HS-5 (cell line): ENCODE measurements around the gene BCL11B.

Experiments used
- DNase-seq: peaks from one replicate; pipeline ENCODE4 v3.0.0-alpha.2; 2012; ENCODE audit warnings: low read depth

The BCL11B gene

GRCh38 chr14:99254328-99255009 is 17.5 kb downstream of the BCL11B start:
- DNase-seq: no peak

DNA sequence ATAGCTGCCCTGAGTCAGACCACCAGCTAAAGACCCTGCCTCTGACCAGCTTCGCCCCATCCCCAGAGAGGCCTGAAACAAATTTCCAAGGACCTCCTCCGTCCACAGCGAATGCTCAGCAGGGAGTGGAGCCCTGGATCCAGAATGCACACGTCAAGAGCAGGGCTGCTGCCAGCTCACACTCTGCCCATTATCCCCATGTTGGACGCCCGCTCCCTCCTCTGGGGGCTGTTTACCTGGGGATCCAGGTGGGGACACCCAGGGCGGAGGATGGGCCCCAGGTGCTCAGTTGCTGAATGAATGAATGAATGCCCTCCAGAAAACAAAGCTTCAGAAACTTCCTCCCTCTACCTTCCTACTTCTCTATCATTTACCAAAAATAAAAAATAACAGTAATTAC is 18.1 kb downstream of the BCL11B start:
- no peak for DNase-seq

DNA sequence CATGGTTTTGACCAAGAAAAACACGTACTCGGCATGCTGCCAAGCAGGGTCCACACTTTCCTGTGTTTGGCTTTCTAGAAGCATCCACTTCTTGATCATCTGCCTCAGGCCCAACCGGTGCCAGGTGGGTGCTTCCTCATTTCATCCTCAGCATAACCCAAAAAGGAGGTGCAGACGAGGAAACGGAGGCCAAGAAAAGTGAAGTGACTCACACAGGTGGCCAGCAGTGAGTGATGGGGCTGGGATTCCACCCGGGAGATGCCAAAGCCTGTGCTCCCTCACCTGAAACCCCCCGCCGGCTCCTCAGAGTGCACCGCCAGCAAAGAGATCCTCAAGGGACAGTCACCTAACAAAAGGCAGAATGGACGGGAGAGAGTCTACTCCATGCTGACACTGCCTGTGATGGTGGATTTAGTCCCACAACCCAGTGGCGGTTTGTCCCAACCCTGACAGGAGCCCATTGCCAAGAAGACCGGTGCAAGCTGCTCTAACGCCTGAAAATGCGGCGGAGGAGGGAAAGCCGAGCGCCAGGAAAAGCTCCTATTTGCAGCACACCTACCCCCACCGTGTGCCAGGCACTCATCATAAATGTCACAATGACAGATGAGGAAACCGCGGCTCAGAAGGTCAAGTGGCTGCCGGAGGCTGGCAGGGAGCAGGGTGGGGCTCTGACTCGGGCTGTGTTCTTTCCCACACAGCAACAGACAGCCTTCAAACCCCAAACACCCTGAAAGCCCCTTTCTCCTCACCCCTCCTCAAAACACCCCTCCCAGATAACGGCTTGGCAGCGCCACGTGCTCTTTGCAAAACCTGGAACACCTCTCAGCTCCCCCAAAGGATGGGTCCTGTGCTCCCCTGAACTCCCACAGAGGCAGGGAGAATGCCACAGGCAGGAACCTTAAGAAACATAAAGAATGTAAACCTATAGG is 18.8 kb downstream of the BCL11B start:
- DNase-seq: no peak

- DNase-seq: no peak
Observed at GRCh38 chr14:99252443-99252939, 19.5 kb downstream of the BCL11B start.

DNA sequence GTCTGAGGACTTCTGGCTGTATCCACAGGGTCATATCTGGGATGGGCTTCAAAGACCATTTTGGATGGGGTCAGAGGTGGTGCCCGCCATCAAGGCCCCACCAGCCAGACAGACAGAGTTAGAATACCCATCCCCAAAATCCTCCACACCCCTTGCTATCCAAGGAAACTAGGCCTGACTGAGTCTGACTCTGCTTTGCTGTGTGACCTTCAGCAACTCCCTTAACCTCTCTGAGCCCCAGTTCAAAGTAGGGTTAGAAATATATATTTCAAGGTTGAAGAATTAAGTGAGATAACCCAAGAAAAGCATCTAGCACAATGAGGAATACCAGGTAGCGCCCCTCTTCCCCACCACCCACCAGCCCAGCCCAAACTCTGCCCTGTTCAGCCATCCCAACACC is 20.3 kb downstream of the BCL11B start:
- no peak for DNase-seq

GRCh38 chr14:99250636-99251208 is 21.3 kb downstream of the BCL11B start:
- DNase-seq: no peak

DNA sequence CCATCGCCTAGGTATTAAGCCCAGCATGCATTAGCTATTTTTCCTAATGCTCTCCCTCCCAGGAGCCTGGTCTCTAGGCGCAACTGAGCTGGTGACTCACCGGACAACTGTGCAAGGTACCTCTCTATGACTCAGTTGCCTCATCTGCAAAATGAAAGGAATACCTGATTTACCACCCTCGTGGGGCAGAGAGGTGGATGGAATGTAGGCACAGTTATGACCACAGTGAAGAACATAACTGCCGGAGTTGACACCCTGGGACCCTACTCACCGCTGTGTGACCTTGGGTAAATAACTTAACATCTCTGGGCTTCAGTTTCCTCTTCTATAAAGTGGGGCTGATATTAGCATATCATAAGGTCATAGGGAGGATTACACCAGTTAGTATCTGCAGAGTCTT is 22.6 kb downstream of the BCL11B start:
- DNase-seq: no peak

DNA sequence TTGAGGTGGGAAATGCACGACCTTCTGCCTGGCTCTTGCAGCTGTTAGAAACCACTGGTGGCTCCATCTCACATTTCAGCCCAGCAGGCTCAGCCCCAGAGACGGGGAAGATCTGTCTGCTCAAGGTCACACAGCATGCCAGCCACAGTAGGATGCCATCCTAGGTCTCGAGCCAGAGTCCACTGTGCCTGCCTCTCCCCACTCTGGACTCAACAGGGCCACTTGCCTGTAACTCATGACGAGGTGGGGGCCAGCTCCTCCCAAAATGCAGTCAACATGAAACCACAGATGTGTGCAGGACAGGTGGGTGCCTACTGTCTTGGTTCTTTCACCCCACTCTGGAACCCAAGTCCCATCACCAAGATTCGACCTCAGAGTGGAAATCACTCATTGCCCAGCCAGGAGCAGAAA is 23.2 kb downstream of the BCL11B start:
- no peak for DNase-seq

DNA sequence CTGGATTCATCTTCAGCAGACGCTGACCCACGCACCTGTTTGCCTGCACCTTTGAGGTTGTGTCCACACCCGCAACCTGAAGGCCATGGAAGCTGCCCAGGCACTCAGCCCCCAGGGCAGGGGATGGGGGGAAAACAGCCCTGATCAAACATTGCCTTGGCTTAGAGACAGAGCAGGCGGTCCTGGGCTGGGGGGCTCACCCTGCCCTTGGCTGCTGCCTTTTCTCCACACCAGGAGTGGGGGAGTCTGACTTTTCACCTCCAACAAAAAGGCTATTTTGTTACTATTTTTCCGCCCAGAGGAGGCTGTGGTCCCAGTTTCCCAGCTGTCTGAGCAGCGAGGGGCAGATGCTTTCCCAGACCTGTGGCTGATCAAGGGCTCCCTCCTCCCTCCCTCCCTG is 24.2 kb downstream of the BCL11B start:
- DNase-seq: no peak

DNA sequence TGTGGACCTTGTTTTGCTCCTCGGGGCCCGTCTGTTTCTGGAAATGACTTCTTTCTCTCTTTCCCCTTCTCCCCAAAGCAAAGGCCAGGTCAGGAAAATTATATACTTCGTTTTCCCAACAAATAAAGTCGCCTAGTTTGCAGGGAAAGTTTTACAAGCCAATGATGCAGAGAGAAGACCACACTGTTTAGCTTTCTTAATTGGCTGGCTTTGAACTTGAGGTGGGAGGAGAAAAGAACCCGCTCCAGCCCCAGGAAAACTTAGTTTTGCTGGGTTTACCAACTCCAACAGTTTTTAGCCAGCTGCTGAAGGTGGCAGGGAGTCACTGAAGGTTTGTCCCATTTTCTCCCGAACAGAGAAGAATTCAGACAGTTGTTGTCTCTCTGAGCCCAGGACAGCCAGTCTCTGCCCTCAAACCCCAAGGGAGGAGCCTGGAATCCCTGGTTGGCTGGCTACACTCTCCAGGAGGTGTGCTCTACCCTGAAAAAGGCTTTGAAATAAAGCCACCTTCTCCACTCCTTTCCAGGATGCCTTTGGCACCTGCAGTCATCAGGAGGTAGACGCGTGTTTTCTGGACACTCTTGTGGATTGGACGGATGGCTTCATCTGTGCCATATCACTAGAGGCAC is 24.8 kb downstream of the BCL11B start:
- no peak for DNase-seq

GRCh38 chr14:99246536-99247097 is 25.4 kb downstream of the BCL11B start:
- DNase-seq: no peak

DNA sequence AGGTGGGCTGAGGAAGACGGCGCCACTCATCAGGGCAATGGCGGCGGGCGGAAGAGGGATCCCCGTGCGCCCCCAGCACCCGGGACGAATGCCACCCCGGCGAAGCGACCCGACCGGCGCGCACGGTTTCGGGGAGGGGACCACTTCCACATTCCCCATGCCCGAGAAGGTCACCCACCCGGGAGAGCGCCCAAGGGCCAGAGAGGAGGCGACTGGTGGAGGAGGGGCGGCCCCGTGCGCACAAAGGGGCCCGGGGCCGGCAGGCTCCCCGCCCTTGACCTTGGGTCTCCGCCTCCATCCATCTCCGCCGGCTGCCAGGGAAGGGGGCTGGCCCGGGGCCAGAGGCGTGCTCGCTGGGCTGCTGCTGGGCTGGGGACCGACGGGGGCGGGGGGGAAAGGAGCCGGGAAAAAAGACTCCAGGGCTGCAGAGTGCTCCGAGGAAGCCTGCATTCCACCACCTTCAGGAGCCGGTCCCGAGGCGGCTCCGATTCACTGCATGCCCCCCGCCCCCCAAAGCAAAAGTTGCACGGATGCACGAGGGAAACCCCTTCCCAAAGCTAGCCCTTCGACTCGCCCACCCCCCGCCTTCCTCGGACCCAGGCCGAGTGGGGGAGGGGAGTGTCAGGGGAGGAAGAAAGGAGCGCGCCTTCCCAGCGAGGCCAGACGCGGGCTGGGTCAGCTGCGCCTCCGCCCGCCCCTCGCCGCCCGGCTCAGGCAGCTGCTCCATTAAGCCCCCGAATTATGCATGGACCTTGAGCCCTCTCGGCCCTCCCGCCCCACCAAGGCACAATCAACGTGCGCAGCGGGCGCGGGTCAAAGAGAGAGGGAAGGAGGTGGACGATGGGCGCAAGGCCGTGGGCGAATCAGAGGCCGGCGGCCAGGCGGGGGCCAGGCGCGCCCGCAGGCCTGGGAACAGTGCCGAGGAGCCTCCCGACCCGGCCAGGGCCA is 26.2 kb downstream of the BCL11B start:
- DNase-seq: no peak

GRCh38 chr14:99244941-99245563 is 26.9 kb downstream of the BCL11B start:
- DNase-seq: no peak

DNA sequence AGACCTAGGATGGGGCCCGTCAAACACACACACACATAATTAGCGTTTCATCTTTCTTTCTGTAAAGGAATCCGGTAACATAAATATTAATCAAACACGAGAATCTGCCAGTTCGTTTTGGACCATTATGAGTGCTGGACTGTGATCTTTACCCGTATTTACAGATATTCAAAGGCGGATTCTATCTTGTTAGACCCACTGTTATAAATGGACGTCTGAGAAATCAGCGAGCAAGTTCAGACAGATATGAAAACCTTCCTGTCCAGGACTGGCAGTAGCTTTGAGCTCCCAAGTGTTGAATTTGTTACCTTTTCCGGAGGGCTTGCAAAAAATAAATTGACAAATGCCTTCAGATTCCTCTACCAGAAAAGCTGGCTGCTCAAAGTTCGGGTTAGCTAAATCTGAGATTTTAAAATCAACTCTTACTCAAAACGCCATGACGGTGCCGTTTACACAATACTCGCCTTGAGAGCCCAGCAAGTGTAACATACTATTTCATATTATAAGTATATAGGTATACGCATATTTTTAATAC is 27.6 kb downstream of the BCL11B start:
- no peak for DNase-seq

DNA sequence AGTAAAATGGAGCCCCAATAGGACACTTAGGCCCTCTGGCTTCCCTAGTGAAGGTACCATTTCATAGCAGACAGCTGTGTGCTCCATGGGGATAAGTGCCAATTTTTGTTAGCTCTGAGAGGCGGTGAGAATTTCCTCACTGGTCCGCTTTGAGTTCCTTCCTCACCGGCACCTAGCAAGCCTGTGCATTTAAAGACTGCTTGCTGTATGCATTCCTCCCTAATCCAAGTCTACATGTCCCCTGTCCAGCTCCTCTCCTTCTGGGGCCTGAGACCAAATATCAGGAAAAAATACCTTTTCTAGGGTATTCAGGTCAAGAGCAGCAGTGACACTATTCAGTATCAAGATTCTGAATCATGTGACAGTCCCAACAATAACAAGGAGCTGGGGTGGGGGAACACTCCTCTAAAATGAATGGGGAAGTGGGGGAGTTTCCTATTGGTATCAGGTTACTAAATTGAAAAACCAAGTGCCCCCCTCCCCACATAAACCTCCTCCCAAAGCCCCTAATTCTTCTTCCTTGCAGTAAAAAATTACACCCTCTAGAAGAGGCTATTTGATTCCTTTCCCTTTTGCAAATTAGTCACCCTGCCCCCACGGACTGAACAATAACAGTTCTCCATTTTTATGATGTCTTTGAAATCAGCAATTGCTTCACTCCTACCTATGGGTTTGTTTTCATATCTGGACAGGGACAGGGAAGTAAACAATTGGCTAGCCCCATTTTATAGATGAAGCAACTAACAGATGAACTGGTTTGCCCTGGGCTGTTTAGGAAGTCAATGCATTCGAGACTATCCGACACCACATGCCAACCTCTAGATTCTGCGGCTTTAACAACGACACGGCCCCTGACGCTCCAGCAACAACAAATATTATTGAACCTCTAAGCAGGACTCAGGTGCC is 28.9 kb downstream of the BCL11B start:
- no peak for DNase-seq

DNA sequence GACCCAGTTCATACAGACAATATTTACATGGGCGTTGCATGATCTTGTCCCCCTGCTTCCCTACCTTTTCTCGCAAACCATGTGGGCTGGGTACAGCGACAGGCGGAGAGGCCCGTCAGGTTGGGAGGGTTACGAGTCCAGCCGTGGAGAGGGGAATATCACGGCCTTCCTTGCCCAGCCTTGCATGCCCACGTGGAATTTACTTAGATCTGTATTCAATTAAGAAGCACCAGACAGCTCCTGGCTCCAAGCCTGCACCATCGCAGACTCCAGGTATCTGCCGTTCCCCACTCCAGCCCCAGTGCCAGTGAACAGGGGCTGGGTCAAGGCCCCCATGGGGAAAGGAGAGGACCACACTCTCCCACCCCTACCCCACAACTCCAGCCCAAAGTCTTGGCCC is 29.8 kb downstream of the BCL11B start:
- DNase-seq: no peak

DNA sequence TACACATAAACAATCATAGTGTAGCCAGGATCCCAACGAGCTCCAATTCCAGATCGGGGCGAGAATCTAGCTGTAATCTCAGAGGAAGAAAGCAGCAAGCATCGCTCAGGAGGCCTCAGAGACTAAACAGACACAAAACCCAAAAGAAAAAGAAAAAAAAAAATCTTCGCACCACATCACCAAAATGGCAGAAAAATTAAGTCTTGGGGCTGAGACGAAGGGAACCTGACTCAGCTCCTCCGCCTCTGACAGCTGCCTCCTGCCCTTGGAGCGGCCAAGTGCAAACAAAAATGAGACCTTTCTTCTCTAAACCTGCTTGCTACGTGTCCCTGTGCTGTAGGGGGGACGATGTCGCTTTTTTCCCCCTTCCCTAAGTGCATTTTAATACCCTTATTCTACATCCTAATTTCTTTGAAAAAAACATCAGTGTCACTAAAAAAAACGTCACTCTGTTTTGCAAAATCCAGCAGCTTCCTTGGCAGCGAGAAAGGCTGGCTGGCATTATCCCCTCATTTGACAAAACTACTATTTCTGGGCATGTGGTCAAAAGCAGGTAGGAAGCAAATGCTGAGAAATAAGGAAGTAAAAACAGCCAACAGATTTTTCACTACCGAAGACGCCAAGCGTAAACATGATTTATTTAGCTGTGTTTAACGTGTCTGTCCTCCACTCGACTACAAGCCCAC is 30.5 kb downstream of the BCL11B start:
- DNase-seq: no peak

DNA sequence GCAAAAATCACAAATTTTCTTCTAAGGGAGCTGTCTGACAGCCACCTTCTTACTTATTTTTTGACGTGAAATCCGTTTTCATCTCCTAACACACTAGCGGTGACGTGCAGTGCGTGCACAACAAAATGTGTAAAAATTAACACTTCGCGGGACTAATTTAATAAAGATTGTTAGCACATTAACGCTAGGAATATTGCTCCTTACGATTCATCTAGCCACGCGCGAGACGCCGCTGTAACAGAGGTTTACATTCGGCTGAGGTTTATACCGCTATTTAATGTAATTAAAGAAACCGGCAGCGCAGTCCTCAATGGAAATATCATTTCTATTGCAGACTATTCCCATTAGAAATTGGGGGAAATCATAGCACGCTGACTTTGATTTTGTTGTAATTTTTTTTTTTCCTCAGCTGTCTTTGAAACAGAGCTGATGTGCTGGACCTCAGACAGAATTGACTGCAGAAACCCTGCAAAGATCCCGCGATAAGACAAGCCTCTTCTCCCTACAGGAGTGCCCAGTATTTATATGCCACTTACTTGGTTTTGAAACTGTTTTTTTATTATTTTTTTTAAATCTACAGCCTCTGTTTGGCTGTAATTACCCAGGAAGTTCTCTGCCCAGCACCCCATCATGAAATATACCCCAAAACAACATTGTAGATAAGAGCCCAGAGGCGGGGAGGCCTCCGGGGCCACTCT is 31.2 kb downstream of the BCL11B start:
- DNase-seq: no peak
